Measurements from ENCODE around the gene RAP1A.

Gene RAP1A

GRCh38 chr1:111761717-111762116, 142.1 kb downstream of the RAP1A start:
- no peak for DNase-seq (ENCODE audit: low read depth)

- DNase-seq (ENCODE audit: low read depth): no peak
Observed at GRCh38 chr1:111762332-111762731, 142.7 kb downstream of the RAP1A start.
